Coronary artery (tissue), 2 donors: ENCODE data around the gene ADGRF3.
"Not testable (repeated sequence)": the region's sequence is repeated elsewhere in the genome, so short reads cannot be mapped to it uniquely, and the experiment has no call there.

Experiments used
- DNase-seq: peaks from one replicate; pipeline ENCODE4 v3.0.0-alpha.2; 2017; ENCODE audit warnings: low spot score
- H3K27ac ChIP-seq, 2 donors: fragments of 200-600 bp; sonication (generic); one replicate each; pipeline ENCODE4 v1.5.1; 2016 to 2019
- H3K4me3 ChIP-seq: fragments of 200-600 bp; sonication (generic); 2 replicates; pipeline ENCODE4 v1.5.1; 2016; ENCODE audit warnings: mild to moderate bottlenecking, moderate library complexity
- CTCF ChIP-seq: fragments of 200-600 bp; sonication (generic); IDR thresholded peaks from one replicate; pipeline ENCODE4 v1.5.1; 2019; ENCODE audit warnings: antibody characterized with exemption

Gene ADGRF3

GRCh38 chr2:26327291-26328272 lies 19.0 kb downstream of the ADGRF3 start:
- Histone ChIP-seq H3K4me3 (no peak overlapping the region), H3K27ac (no peak overlapping the region)
- DNase-seq = no peak
- no peak for TF ChIP-seq CTCF

- no peak for TF ChIP-seq CTCF
- H3K4me3 ChIP-seq = no peak overlapping the region
- DNase-seq = no peak
- H3K27ac ChIP-seq = no peak overlapping the region
Measured at GRCh38 chr2:26326514-26326913, 20.1 kb downstream of the ADGRF3 start.

GRCh38 chr2:26325851-26326250 lies 20.7 kb downstream of the ADGRF3 start:
- no peak overlapping the region for H3K4me3 ChIP-seq
- no peak for TF ChIP-seq CTCF
- H3K27ac ChIP-seq = no peak overlapping the region
- DNase-seq = no peak

DNA sequence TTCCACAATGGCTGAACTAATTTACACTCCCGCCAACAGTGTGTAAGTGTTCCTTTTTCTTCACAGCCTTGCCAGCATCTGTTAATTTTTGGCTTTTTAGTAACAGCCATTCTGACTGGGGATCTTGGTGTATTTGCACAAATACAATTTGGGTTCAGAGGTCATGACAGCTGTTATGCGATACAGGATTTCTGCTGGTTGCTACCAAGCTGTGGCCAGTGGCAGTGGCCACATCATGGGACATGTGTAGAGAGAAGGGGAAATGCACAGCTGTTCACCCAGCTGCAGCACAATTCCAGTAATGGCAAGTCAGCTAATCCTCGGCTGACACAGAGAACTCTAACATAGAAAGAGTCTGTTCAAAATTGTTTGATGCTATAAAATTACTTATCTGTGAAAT lies 21.7 kb downstream of the ADGRF3 start:
- no peak for DNase-seq
- Histone ChIP-seq H3K4me3 (no peak overlapping the region), H3K27ac (no peak overlapping the region)
- no peak for TF ChIP-seq CTCF

DNA sequence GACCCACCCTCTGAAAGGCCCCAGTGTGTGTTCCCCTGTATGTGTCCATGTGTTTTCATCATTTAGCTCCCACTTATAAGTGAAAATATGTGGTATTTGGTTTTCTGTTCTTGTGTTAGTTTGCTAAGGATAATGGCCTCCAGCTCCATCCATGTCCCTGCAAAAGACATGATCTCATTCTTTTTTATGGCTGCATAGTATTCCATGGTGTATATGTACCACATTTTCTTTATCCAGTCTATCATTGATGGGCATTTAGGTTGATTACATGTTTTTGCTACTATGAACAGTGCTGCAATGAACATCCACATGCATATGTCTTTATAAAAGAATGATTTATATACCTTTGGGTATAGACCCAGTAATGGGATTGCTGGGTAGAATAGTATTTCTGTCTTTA lies 22.1 kb downstream of the ADGRF3 start:
- not testable (repeated sequence) for DNase-seq, H3K4me3 ChIP-seq, H3K27ac ChIP-seq

DNA sequence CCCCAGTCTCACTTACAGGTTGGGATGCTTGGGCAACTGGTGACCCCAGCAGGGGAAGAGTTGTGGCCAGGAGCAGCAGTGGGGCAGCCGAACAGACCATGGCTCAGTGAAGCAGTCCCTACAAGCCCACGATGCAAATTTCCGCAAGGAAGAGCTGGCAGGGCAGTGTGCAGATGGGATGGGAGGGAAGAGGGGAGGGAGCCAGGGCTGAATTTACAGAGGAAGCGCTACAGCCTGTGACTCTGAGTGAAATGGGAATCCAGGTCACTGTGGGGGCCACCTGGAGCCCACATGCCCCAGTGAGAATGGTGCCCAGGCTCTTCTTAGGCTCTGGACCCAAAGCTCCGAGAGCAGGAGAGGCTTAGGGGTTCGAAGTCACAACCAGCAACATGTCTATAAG lies 27.6 kb downstream of the ADGRF3 start:
- DNase-seq = no peak
- Histone ChIP-seq H3K27ac (no peak overlapping the region), H3K4me3 (no peak overlapping the region)
- TF ChIP-seq CTCF = no peak

GRCh38 chr2:26317377-26318105 lies 29.0 kb downstream of the ADGRF3 start:
- no peak overlapping the region for H3K27ac ChIP-seq
- no peak for DNase-seq
- no peak overlapping the region for H3K4me3 ChIP-seq
- no peak for TF ChIP-seq CTCF
